A673 (cell line): Measurements from ENCODE around the gene ATP5F1E. TPM values are rescaled to one million over a fixed set of nuclear protein-coding genes. Genes with fewer than 3 reads are reported as not detected.
"Not testable (repeated sequence)": the region's sequence is repeated elsewhere in the genome, so short reads cannot be mapped to it uniquely, and the experiment has no call there.

Source experiments
- BruUV-seq: library from RNA; stranded (reverse); fragments of 400-500 nt; replicated peaks from 2 replicates; lab custom pipeline; 2021; lab: Mats Ljungman, UMichigan
- CTCF ChIA-PET: fragments of 300-600 bp; sonication (Branson Sonifier 250); formaldehyde crosslinking; loops from one replicate; lab custom pipeline; 2022; ENCODE audit warnings: antibody characterized with exemption; lab: Charles Lee
- POLR2A ChIA-PET: fragments of 300-600 bp; sonication (Branson Sonifier 250); formaldehyde crosslinking; loops from one replicate; lab custom pipeline; 2022; ENCODE audit warnings: antibody characterized with exemption; ENCODE audit not compliant: low non-redundant PET; lab: Charles Lee
- DNase-seq: peaks from one replicate; pipeline ENCODE4 v3.0.0-alpha.2; 2015; ENCODE audit warnings: low spot score
- H3K27ac ChIP-seq: fragments of 200-600 bp; sonication (generic); 2 replicates; pipeline ENCODE4 v1.5.1; 2016; ENCODE audit warnings: mixed run types, low read depth, mild to moderate bottlenecking, mixed read lengths, antibody characterized with exemption, low read length; ENCODE audit not compliant: poor library complexity, severe bottlenecking
- H3K27me3 ChIP-seq: fragments of 200-600 bp; sonication (generic); replicated peaks from 2 replicates; pipeline ENCODE4 v1.6.1; 2017; ENCODE audit warnings: mixed run types, low read depth, mild to moderate bottlenecking, mixed read lengths, antibody characterized with exemption, low read length; ENCODE audit not compliant: insufficient read depth, poor library complexity
- H3K36me3 ChIP-seq: fragments of 200-600 bp; sonication (generic); 2 replicates; pipeline ENCODE4 v1.6.1; 2016; ENCODE audit warnings: mixed run types, mild to moderate bottlenecking, mixed read lengths, antibody characterized with exemption, low read length; ENCODE audit not compliant: insufficient read depth, poor library complexity, severe bottlenecking
- H3K4me1 ChIP-seq: fragments of 200-600 bp; sonication (generic); 2 replicates; pipeline ENCODE4 v1.6.1; 2017; ENCODE audit warnings: mixed run types, mild to moderate bottlenecking, mixed read lengths, antibody characterized with exemption, low read length; ENCODE audit not compliant: insufficient read depth, poor library complexity, severe bottlenecking
- H3K4me3 ChIP-seq: fragments of 200-600 bp; sonication (generic); 2 replicates; pipeline ENCODE4 v1.5.1; 2016; ENCODE audit warnings: low read depth, mixed run types, mild to moderate bottlenecking, mixed read lengths, low read length; ENCODE audit not compliant: poor library complexity, severe bottlenecking
- H3K9me3 ChIP-seq: fragments of 200-600 bp; sonication (generic); 2 replicates; pipeline ENCODE4 v1.6.1; 2016; ENCODE audit warnings: mixed run types, low read depth, mild to moderate bottlenecking, mixed read lengths, antibody characterized with exemption, low read length; ENCODE audit not compliant: poor library complexity, severe bottlenecking
- CTCF ChIP-seq: fragments of 300-800, 200-600 bp; sonication (generic); conservative IDR thresholded peaks from 2 replicates; pipeline ENCODE4 v1.5.1; 2017; ENCODE audit warnings: low read depth, mild to moderate bottlenecking, antibody characterized with exemption, low read length, moderate library complexity, mixed read lengths
- EZH2 ChIP-seq: fragments of 200-600 bp; sonication (generic); IDR thresholded peaks from 2 replicates; pipeline ENCODE4 v1.6.1; 2017; ENCODE audit warnings: borderline replicate concordance, low read depth, mild to moderate bottlenecking, mixed read lengths, antibody characterized with exemption, low read length; ENCODE audit not compliant: poor library complexity, severe bottlenecking
- intact Hi-C: fragments of 100-400 bp; cut with micrococcal nuclease; formaldehyde crosslinking; loops from one replicate; pipeline ENCODE4 v1.10.0; 2022; ENCODE audit not compliant: unreplicated experiment
- total RNA-seq: library from RNA; stranded (reverse); gene quantifications from 2 replicates; pipeline ENCODE4 v1.2.3, GENCODE V29; 2021

Gene ATP5F1E
- total RNA-seq, 1 experiment from 2014 or later, result 76.8 TPM

GRCh38 chr20:59014680-59015389, 17.3 kb downstream of the ATP5F1E start:
- Histone ChIP-seq H3K9me3 (no peaks in the 10 kb centered on the region), H3K27me3 (no peaks in the 10 kb centered on the region), H3K4me1 (no peaks in the 10 kb centered on the region), H3K27ac (no peak overlapping the region), H3K36me3 (no peaks in the 10 kb centered on the region), H3K4me3 (no peak overlapping the region)
- ChIA-PET CTCF (no interaction called here), POLR2A (no interaction called here)
- no peak for DNase-seq
- TF ChIP-seq EZH2 (no peak), CTCF (no peak)
- intact Hi-C loops, result no loop called here
- no TSS peak for BruUV-seq

- CTCF ChIA-PET, result no interaction called here
- intact Hi-C loops, result no loop called here
- H3K27ac ChIP-seq, result no peak overlapping the region
- no peak for DNase-seq
- no TSS peak for BruUV-seq
- H3K4me1 ChIP-seq, result no peaks in the 10 kb centered on the region
- TF ChIP-seq EZH2 (no peak), CTCF (no peak)
- H3K9me3 ChIP-seq, result no peaks in the 10 kb centered on the region
- H3K27me3 ChIP-seq, result no peaks in the 10 kb centered on the region
- POLR2A ChIA-PET, result no interaction called here
- H3K36me3 ChIP-seq, result no peaks in the 10 kb centered on the region
- H3K4me3 ChIP-seq, result no peak overlapping the region
Measured at GRCh38 chr20:59013959-59014608, 18.1 kb downstream of the ATP5F1E start.

GRCh38 chr20:59013031-59013951, 18.8 kb downstream of the ATP5F1E start:
- TF ChIP-seq CTCF (no peak), EZH2 (no peak)
- CTCF ChIA-PET, result no interaction called here

GRCh38 chr20:59011874-59012157, 20.3 kb downstream of the ATP5F1E start:
- H3K27me3 ChIP-seq, H3K9me3 ChIP-seq, H3K4me1 ChIP-seq, CTCF ChIA-PET, BruUV-seq, H3K36me3 ChIP-seq, DNase-seq, intact Hi-C loops, H3K4me3 ChIP-seq, H3K27ac ChIP-seq, POLR2A ChIA-PET: not testable (repeated sequence)

More at GRCh38 chr20:59013031-59013951, 18.8 kb downstream of the ATP5F1E start:
- Histone ChIP-seq H3K27me3 (no peaks in the 10 kb centered on the region), H3K4me1 (no peaks in the 10 kb centered on the region), H3K4me3 (no peak overlapping the region), H3K36me3 (no peaks in the 10 kb centered on the region), H3K27ac (no peak overlapping the region), H3K9me3 (no peaks in the 10 kb centered on the region)
- intact Hi-C loops, result no loop called here
- BruUV-seq, result no TSS peak
- POLR2A ChIA-PET, result no interaction called here
- no peak for DNase-seq
